Neuron (in vitro differentiated cells): ENCODE data around the gene NPB.
A peak's percentile ranks its signal among the peaks of the same experiment; 100 is the strongest.
"Not testable (repeated sequence)": the region's sequence is repeated elsewhere in the genome, so short reads cannot be mapped to it uniquely, and the experiment has no call there.

Source experiments
- H2AFZ ChIP-seq: one replicate; pipeline ENCODE4 v1.6.1; 2013; ENCODE audit warnings: low read depth, mild to moderate bottlenecking, inconsistent platforms, low read length, moderate library complexity
- H3K27me3 ChIP-seq: one replicate; pipeline ENCODE4 v1.6.1; 2013; ENCODE audit warnings: low read length; ENCODE audit not compliant: insufficient read depth
- H3K36me3 ChIP-seq: one replicate; pipeline ENCODE4 v1.6.1; 2013; ENCODE audit warnings: low read length; ENCODE audit not compliant: insufficient read depth
- H3K4me1 ChIP-seq: one replicate; pipeline ENCODE4 v1.6.1; 2013; ENCODE audit warnings: low read length; ENCODE audit not compliant: insufficient read depth
- H3K4me3 ChIP-seq: 2 replicates; pipeline ENCODE4 v1.5.1; 2013; ENCODE audit warnings: mild to moderate bottlenecking, low read length, moderate library complexity
- H3K9me3 ChIP-seq: one replicate; pipeline ENCODE4 v1.6.1; 2013; ENCODE audit warnings: low read length

Gene NPB

DNA sequence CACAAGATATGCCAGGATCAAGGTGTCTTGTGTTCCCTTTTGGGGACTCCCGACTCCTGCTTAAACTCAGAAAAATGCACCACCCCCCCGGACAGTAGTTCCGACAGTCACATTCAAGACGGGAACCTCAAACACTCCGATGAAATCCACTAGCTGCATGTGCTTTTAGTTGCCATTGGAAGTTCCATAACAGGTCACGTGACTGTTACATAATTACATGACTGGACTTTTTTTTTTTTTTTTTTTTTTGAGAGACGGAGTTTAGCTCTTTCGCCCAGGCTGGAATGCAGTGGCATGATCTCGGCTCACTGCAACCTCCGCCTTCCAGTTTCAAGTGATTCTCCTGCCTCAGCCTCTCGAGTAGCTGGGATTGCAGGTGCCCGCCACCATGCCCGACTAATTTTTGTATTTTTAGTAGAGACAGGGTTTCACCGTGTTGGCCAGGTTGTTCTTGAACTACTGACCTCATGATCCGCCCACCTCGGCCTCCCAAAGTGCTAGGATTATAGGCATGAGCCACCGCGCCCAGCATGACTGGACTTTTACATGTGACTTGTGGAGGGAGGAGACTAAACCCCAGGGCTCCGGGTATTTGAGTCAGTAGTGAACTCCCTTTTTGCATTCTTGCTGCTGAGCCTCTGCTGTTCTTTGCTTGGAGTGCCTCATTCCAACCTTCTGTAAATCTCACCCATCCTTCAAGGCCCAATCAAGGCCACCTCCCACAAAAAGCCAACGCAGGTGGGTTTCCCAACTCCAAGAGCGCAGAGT is 14.4 kb downstream of the NPB start:
- no peaks in the 10 kb centered on the region for H3K9me3 ChIP-seq
- peaks cover 46% of the 10 kb centered on the region for H3K36me3 ChIP-seq
- peaks cover 13% of the 10 kb centered on the region for H3K4me1 ChIP-seq
- H3K27me3 ChIP-seq: no peaks in the 10 kb centered on the region
- H3K4me3 ChIP-seq: peak overlapping the region; percentile 66
- no peak overlapping the region for H2AFZ ChIP-seq

DNA sequence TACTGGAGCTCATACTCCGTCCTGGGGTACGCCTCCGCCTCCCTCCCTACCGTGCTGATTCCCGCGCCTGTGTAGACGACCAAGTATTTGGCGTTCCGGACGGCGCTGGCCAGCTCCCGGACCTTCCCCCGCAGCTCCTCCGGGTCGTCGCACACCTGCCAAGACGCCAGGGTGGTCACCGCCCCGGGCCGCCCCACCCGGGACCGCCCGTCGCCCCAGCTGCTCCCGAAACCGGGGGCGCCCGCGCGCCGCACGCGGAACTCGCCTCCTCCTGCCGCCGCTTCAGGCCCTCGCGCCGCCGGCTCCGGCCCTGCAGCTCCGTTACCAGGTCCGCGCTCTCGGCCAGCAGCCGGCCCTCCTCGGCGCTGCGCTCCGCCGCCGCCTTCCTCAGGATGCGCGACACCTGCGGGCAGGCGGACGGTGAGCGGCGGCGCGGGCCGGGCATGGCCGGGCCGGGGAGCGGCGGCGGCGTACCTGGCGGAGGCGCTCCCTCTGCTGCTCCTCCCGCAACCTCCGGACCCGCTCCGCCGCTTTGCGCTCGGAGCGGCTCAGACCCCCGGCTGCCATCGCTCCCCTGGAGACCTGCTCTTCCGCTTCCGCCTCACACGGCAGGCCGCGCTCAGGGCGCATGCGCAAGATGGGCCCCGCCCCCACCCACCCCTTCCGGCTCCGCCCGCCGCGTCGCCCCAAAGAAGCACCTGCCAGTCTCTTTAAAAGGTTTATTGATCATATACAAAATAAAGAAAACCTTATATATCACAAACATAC is 15.7 kb downstream of the NPB start, which contains the start of gene SIRT7:
TSS of gene SIRT7 (minus strand) at position 612 of the 768 bp plus-strand sequence. CDS start at position 567, 45 bp downstream.
- no peak within 1 kb of the TSS for H2AFZ ChIP-seq

DNA sequence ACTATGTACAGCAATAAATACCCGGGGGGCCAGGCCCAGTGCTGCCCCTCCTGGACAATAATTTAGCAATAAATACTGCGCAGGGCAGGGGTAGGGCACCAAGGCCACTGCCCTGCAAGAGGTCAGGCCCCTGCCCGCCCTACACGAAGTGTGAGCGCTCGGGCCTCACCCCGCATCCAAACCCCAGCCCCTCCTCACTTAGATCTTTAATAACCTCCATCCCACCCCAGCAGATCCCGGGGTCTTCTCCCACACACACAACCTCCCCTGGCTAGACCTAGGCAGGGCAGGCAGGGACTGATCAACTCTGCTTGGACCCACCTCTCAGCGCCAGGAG is 16.3 kb downstream of the NPB start:
- H3K27me3 ChIP-seq, H3K9me3 ChIP-seq, H2AFZ ChIP-seq: not testable (repeated sequence)
- H3K4me3 ChIP-seq: peak overlapping the region; percentile 66
- H3K4me1 ChIP-seq: peaks cover 13% of the 10 kb centered on the region
- peaks cover 41% of the 10 kb centered on the region for H3K36me3 ChIP-seq

More for the DNA sequence above, 15.7 kb downstream of the NPB start, which contains the start of gene SIRT7:
- no peaks in the 10 kb centered on the region for H3K27me3 ChIP-seq
- H3K4me3 ChIP-seq: peak within 1 kb of the TSS; percentile 66
- peaks cover 13% of the 10 kb centered on the region for H3K4me1 ChIP-seq
- H3K9me3 ChIP-seq: no peaks in the 10 kb centered on the region
- peaks cover 44% of the 10 kb centered on the region for H3K36me3 ChIP-seq

GRCh38 chr17:81918832-81919545 is 17.0 kb downstream of the NPB start:
- Histone ChIP-seq H3K27me3 (no peaks in the 10 kb centered on the region), H3K4me3 (no peak overlapping the region), H3K36me3 (peaks cover 34% of the 10 kb centered on the region), H2AFZ (no peak overlapping the region), H3K4me1 (peaks cover 13% of the 10 kb centered on the region), H3K9me3 (no peaks in the 10 kb centered on the region)

GRCh38 chr17:81920612-81921536 is 18.8 kb downstream of the NPB start:
- H2AFZ ChIP-seq: no peak overlapping the region
- H3K36me3 ChIP-seq: peaks cover 17% of the 10 kb centered on the region
- no peak overlapping the region for H3K4me3 ChIP-seq
- no peaks in the 10 kb centered on the region for H3K9me3 ChIP-seq
- no peaks in the 10 kb centered on the region for H3K27me3 ChIP-seq
- peaks cover 23% of the 10 kb centered on the region for H3K4me1 ChIP-seq

GRCh38 chr17:81921537-81921862 is 19.5 kb downstream of the NPB start:
- H3K9me3 ChIP-seq: no peaks in the 10 kb centered on the region
- H3K4me3 ChIP-seq: no peak overlapping the region
- peaks cover 29% of the 10 kb centered on the region for H3K4me1 ChIP-seq
- H2AFZ ChIP-seq: no peak overlapping the region
- H3K36me3 ChIP-seq: peaks cover 13% of the 10 kb centered on the region
- no peaks in the 10 kb centered on the region for H3K27me3 ChIP-seq

DNA sequence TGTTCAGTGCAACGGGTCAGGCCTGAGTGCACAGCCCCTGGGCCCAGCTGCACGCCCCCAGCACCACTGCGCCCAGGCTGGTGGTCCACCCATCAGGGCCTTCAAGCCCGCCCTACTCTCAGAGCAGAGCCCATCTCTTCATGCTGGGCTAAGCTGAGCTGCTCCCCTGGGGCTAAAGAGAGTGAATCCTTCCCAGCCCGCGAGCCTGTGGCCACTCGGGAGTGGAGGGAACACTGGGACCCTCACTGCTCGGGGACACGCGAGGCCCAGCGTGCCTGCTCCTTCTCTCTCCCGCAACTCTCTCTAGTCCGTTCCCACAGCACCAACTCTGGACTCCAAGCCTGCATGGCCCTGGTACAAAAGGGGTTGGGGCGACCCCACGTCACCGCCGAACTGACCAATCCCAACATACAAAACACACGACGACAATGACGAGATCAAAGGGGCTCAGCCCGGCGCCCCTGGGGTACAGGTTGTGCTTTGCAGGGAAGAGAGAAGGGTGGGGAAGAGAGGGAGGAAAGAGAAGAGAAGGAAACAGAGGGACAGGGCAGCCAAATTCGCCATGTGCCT is 20.0 kb downstream of the NPB start:
- Histone ChIP-seq H2AFZ (no peak overlapping the region), H3K4me3 (no peak overlapping the region), H3K4me1 (peaks cover 25% of the 10 kb centered on the region), H3K36me3 (peaks cover 13% of the 10 kb centered on the region), H3K27me3 (no peaks in the 10 kb centered on the region), H3K9me3 (no peaks in the 10 kb centered on the region)

GRCh38 chr17:81922566-81923301 is 20.7 kb downstream of the NPB start:
- Histone ChIP-seq H3K36me3 (peaks cover 13% of the 10 kb centered on the region), H3K4me1 (peaks cover 21% of the 10 kb centered on the region), H2AFZ (no peak overlapping the region), H3K4me3 (no peak overlapping the region), H3K9me3 (no peaks in the 10 kb centered on the region), H3K27me3 (no peaks in the 10 kb centered on the region)

GRCh38 chr17:81923302-81924260 is 21.5 kb downstream of the NPB start:
- no peak overlapping the region for H3K4me3 ChIP-seq

GRCh38 chr17:81924557-81925532 is 22.8 kb downstream of the NPB start:
- Histone ChIP-seq H3K27me3 (no peaks in the 10 kb centered on the region), H2AFZ (no peak overlapping the region), H3K36me3 (peaks cover 13% of the 10 kb centered on the region), H3K4me3 (no peak overlapping the region), H3K4me1 (peaks cover 22% of the 10 kb centered on the region), H3K9me3 (no peaks in the 10 kb centered on the region)

More at GRCh38 chr17:81923302-81924260, 21.5 kb downstream of the NPB start:
- Histone ChIP-seq H3K4me1 (peaks cover 22% of the 10 kb centered on the region), H3K27me3 (no peaks in the 10 kb centered on the region), H2AFZ (no peak overlapping the region), H3K36me3 (peaks cover 13% of the 10 kb centered on the region), H3K9me3 (no peaks in the 10 kb centered on the region)
